C1 segment of cervical spinal cord (tissue), 14 donors: ENCODE data around the gene TTLL8.

Source experiments
- DNase-seq, 14 donors: peaks; one replicate each; lab custom pipeline; 2025; lab: John Stamatoyannopoulos, UW

Gene TTLL8

DNA sequence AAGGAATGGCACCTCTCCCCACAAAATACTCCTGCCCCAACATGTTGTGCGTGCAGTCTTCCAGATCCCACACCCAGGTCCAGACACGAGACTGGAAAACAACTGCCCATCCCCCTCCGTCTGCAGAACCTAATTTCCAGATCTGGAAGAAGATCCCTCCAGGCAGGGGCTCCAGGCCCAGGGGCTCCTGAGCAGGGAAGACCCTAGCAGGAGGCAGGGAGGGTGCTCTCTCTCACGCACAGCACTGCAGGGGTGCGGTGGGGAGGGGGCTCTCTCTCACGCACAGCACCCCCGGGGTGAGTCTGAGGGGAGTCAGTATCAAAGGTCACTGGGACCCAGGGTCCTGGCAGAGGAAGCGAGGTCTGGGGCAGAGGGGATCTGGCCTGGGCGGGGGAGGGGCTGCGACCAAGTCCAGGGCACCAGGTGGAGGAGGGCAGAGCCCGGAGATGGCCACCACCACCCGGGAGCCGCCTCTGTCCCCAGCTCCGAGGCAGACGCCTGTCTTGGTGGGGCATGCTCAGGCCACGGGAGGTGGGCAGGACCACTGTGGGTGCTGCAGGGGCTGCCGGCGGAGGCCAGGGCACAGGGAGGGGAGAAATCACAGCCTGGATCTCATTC, 25.5 kb upstream of the TTLL8 start:
- DNase-seq = no peak

DNA sequence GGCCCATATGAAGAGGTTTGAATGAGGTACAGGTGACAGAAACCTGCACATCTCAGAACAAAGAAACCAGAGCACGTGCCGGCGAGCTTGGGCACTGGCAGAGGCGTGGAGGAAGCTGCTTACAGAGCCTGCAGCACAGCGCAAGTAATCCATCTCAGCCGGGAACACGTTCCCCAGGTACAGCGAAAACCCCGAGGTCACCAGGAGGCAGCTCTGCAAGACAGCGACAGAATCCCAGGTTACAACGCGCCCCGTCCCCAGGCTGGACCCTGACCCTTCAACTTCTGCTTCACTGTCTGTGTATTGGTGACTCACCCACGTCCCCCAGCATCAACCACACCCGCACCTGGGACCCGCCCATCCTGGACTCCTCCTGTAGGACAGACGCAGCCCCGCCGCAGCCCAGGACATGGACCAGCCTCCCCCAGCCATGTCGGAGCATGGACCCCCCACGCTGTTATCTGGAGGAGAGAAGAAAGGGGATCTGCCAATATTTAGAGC, 24.9 kb upstream of the TTLL8 start:
- no peak for DNase-seq

DNA sequence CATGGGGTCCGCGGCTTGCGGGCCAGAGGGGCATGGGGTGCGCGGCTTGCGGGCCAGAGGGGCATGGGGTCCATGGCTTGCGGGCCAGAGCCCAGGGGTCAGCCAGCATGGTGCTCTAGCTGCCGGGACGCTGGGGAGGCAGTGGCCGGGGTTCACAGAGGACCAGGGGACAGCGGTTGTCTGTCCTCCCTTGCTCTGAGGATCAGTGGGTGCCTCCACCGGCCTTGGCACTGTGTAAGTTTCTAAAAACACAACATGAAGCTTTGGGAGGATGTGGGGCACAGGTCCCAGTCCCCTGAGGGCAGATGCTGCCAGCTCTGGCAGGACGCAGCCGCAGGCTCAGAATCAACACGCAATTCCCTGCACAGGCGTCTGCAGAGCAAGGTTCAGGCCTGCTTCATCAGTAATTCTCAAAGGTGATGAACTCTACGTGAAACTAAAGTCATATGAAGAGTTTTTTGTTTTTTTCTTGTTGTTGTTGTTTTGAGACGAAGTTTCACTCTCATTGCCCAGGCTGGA, 24.2 kb upstream of the TTLL8 start:
- DNase-seq = no peak

DNA sequence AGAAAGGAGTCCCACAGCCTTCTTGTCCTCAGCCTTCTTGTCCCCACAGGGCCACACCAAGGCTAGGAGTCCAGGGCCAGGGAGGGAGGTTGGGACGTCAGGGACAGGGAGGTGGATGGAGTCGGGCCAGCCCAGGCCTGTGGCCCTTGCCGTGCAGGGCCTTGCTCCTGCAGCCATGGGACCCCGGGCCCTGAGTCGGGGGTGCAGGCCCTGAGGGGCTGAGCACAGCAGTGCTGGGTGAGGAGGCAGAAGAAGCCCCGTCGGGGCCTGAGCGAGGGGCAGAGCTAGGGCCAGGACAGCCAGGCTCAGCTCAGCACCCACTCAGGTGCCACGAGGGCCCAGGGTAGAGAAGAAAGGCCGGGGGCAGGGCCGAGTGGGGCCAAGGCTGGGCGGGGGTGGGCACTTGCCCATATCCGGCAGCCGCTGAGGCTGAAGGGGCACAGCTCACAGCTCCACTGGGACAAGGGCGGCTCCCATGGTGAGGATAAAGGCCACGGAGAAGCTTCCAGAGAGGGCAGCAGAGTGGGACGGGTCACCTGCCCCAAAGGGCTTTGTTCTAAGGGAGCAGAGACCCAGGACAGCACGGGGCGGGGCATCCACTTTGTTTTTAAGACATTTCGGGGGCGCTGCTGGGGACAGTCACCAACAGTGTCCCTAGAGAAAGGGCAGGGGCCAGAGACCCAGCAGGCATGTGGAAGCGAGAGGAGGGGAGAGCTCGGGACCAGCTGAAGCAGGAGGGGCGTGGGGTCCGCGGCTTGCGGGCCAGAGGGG, 23.5 kb upstream of the TTLL8 start:
- no peak for DNase-seq

DNA sequence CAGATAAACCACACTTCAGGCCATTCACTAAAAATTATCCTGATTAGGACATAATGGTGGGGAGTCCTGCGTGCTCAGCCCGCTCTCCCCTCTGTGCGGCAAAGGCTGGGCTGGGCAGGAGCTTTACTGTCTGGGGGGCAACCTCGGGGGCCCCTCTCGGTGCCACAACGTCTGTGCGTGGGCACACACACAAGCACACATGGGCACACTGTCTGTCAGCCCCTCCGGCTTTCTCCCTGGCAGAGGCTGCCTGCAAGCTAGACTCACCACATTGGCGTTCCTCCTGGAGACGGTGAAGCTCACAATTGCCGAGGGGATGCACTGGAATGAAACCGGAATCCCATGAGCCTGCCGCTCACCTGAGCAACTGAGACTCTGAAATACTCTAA, 22.0 kb upstream of the TTLL8 start:
- no peak for DNase-seq

DNA sequence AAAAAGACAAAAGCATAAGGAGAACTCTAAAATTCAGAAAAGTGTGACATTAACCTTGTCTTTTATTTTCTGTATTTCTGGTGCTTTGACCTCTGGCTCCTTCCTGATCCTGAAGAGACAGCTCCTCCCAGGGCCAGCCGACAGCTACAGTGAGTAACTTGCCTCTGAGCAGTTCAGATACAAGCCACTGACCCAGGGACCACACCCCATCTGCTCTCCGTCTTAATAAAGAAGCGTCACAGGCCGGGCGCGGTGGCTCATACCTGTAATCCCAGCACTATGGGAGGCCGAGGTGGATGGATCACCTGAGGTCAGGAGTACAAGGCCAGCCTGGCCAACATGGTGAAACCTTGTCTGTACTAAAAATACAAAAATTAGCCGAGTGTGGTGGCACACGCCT, 20.7 kb upstream of the TTLL8 start:
- DNase-seq = no peak

DNA sequence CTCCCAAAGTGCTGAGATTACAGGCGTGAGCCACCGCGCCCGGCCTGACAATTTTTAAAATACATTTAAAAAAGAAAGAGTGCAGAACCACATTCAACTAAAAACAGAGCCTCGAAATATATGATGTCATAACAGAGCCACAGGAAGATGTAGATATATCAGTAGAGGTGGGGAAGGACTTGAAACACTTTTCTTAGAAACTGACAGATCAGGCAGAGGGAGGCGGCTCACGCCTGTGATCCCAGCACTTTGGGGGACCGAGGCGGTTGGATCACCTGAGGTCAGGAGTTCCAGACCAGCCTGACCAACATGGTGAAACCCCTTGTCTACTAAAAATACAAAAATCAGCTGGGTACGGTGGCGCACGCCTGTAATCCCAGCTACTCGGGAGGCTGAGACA, 20.1 kb upstream of the TTLL8 start:
- no peak for DNase-seq

DNA sequence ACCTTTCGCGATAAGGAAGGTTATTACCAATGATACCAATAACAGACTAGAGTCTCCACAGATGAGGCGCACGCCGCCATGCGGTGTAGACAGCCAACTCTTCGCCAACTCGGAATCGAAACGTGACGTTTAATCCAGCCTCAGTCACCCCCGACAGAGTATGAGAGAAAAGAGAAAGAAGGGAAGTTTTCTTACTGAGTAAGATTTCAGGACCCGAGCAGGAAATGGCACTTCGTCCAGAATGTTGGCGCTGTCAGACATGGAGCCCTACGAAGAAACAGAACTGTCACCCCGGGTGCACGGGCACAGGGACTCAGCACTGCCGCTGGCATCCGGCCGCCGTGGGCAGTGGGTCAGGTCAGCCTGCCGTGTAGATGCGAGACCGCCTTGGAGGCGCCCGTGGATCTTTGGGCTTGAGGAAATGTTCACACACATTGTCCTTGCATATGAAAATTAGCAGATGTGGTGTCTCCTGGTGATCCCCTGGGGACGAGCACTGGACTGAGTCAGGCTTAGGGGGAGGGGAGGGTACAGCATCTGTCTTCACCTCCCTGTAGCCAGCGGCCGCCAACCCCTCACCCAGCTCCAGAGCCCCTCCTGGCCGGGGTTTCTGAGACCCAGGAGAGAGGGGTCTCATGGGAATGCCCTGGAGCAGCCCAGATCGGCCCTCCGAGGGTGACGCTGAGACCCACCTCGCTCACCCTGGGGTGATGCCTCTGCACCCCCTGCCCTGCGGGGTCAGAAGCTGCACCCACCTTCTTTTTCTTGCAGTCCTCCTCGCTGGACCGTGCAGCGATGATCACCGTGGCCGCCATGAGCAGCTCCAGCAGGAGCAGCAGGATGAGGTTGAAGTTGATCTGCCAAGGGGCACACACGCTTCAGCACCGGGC, 18.8 kb upstream of the TTLL8 start:
- no peak for DNase-seq

DNA sequence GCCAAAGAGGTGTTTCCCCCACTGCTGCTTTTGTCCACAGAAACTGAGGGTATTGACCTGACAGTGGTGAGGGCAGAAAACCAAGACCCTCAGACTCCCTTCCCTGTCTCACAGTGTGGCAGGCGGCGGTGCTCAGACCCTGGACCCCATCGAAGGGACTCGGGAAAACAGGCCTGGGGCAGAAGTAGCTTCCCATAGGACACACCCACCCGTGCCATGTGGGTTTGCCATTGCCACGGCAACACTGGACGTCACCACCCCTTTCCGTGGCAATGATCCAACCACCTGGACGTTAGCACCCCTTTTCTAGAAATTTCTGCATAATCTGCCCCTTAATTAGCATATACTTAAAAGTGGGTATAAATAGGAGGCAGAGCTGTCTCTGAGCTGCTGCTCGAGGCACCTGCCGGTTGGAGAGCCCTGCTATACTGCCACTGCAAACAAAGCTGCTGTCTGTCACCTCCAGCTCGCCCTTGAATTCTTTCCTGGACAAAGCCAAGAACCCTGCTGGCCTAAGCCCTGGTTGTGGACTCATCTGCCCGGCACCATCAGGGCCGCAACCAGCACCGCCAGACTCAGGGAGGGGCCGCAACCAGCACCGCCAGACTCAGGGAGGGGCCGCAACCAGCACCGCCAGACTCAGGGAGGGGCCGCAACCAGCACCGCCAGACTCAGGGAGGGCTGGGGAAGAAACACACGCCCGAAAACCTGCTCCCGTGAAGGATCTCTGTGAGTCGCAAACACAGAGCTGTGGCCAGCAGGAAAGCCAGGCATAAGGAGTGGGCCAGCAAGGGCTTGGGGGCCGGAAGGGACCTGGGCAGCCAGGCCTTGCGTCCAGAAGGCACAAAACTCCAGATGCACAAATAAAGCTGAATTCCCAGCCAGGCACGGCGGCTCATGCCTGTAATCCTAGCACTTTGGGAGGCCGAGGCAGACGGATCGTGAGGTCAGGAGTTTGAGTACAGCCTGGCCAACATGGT, 16.7 kb upstream of the TTLL8 start:
- DNase-seq = peak in 1 of 14 donors; percentile 39

DNA sequence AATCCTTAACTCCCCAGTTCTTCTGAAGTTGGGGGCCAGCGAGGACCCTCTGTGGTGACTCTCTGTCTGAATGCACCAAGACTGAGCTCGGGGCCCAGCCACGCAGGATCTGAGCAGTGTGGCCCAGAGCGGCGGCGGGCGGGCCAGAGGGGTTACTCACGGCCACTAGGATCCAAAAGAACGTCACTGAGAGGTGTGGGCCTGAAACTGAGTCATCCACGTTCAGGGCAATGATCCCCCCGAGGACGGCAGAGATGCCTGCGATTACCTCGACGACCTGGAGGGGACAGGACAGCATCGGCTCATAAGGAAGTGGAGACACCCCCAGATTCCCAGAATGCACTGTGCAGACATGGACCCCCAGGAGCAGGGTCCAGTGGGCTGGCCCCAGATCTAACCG, 16.0 kb upstream of the TTLL8 start:
- no peak for DNase-seq

DNA sequence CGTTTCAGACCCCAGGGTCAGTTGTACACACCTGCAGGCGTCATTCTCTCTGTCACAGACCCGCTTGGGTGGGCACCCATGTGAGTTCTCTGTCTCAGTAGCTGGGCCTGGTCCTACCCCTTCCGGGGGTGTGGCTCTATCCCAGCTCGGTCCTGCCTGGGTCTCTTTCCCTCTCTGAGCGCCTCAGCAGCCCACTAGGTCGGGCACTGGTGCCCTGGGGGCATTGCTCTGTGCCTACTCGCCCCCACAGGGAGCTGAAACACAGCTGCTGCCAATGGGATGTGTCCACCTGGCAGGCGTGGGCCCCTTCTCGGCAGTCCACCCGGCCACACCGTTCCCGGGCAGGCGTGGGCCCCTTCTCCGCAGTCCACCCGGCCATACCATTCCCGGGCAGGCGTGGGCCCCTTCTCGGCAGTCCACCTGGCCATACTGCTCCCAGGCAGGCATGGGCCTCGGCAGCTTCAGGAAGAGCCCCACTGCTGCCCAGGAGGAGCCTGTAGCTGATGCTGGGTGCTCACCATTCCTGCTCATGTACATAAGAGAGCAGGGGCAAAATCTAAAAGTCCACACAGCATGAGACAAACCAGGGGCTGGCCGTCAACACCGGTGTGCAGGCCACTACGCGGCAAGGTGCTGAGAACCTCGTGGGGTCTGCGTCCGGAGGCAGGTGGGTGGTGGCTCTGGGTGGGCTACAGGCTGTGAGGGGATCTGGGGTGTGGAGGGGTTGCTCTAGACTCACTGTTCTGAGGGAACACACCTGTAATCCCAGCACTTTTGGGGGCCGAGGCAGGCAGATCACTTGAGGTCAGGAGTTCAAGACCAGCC, 14.8 kb upstream of the TTLL8 start:
- no peak for DNase-seq

DNA sequence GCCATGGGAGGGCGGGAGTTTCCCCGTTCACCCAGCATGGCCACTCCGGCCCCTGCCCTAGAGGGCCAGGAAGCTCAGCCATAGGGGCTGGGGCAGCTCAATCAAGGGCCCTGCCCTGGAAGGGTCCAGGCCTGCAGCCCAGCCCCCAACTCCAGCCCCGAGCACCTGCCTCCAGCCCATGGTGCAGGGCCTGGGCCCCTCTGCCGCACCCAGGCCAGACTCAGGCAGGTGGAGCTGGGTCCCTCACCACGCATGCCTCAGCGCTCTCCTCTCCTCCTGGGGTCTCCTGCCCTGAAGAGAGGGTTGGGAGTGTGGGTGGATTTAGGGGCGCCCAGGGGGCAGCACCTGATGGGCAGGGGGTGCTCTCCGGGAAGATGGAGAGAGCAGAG, 14.1 kb upstream of the TTLL8 start:
- no peak for DNase-seq

DNA sequence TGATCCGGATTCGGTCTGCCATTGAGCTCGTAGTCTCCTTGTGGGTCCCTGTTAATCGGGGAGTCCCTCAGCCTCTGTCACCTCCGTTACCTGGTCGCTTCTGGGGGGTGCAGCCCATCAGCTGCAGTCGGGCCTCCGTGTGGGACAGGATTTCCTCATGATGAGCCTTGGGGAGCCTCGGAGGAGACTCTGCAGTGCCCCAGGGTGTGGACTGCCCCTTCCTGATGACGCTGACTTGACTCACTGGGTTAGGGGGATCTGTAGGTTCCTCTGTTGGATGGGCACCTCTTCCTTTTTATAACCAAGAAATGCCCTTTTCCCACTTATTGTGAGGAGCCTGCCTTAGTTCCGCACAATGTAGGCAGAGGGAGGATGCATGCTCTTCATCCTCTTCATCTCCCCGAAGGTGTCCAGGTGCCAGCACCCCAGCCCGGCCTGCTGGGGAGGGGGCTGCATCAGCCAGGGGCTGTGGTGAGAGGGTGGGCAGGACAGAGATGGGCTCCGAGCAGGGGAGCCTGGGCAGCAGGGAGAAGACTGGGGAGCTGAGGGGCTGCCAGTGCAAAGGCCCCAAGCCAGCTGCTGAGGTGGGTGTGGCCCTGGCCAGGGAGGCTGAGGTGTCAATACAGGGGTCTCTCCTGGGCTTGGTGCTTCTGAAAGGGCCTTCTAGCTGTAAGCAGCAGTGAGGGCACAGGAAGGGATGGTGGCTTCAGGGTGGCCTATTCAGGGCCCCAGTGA, 13.5 kb upstream of the TTLL8 start:
- no peak for DNase-seq

DNA sequence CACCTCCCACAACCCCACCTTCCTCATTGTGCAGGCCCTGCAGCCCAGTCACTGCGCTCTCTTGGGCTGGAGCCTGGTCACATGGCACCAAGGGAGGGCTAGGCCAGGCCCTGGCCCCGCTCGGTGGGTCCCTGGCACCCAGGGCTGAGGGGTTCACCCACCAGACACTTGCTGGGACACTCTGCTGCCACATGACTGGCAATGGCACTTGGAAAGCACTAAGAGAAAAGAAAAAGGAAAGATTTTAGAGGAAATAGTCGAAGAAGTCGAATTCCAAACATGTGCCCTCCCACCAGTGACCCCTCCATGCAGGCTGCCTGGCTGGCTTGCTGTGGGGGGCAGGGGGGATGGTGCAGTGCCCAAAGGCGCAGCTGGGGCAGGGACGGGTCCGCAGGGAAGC, 12.3 kb upstream of the TTLL8 start:
- DNase-seq = no peak

DNA sequence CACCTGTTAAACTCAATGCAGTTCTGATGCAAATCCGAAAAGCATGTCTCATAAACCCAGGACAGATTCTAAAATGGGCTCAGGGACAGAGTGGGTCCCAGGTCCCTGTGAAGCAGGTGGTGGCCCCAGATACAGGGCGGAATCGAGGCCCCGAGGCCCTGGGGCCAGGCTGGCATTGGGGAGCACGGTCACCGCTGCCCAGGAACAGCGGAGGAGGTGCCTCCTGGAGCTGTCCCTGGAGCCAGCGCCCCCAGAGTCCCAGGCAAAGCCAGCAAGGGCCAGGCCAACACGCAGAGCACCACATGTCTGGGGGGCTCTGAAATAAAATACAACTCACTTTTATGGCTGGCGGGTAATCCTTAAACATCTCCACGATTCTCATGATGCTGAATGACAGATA, 10.0 kb upstream of the TTLL8 start:
- no peak for DNase-seq

DNA sequence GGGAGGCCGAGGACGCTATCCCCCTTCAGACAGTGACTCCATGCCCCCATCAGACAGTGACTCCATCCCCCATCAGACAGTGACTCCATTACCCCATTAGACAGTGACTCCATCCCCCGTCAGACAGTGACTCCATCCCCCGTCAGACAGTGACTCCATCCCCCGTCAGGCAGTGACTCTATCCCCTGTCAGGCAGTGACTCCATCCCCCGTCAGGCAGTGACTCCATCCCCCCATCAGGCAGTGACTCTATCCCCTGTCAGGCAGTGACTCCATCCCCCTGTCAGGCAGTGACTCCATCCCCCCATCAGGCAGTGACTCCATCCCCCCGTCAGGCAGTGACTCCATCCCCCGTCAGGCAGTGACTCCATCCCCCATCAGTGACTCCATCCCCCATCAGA, 9.1 kb upstream of the TTLL8 start:
- DNase-seq = no peak

DNA sequence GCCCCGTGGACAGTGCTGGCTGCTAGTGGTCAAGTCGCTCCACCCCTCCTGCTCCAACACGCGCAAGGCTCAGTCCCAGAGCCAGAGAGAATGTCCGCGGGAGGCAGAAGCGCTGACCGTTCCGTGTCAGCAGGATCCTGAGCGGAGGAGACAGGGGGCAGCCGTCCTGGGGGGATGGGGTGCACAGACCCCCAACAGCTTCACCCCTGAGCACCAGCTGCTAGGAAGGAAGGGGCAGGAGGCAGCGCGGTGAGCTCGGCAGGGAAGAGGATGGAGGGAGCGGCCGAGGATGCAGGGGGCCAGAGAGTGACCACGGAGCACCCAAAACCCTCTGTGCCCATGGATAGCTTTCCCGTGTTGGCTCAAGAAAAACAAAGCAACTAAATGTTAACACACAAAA, 6.4 kb upstream of the TTLL8 start:
- DNase-seq = no peak

DNA sequence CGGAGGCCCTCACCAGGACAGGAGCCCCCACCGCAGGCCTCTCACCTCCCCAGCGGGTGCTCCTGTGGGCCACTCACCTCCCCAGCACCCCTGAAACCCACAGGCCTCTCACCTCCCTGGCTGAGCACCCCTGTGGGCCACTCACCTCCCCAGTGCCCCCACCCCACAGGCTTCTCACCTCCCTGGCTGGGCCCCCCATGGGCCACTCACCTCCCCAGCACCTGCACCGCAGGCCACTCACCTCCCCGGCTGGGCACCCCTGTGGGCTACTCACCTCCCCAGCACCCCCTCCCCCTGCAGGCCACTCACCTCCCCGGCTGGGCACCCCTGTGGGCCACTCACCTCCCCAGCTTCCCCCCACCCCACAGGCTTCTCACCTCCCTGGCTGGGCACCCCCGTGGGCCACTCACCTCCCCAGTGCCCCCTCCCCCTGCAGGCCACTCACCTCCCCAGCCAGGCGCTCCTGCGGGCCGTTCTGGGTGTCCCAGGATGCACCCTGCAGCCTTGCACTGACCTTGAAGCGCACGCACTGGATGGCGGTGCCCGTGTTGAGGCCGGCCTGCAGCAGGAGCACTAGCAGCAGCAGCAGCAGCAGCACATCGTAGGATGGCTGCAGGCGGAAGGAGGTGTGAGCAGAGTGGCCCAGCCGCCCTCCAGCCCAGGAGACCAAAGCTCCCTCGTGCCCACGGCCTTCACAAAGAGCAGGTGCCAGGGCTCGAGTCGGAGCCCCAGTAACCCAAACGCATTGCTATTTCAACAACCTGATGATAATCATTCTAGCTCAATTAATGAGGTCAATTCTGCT, 5.7 kb upstream of the TTLL8 start:
- no peak for DNase-seq
